Prostate gland (tissue), 2 donors: ENCODE results near the gene EPS8L3.

ENCODE experiments used
- CTCF ChIP-seq, 4 experiments: fragments of 200-600 bp in 2 of 4; fragments of 450-650 bp in 2 of 4; sonication (generic) in 2 of 4; IDR thresholded peaks; 1 replicate in 3 of 4; 2 replicates in 1 of 4; pipeline ENCODE4 v1.5.1; 2016 to 2019; ENCODE audit warnings: antibody characterized with exemption in 4 of 4, mild to moderate bottlenecking in 2 of 4, moderate library complexity in 2 of 4
- POLR2A ChIP-seq: fragments of 450-650 bp; IDR thresholded peaks from one replicate; pipeline ENCODE4 v1.6.1; 2016; ENCODE audit warnings: antibody characterized with exemption, mild to moderate bottlenecking
- POLR2AphosphoS5 ChIP-seq: sonication (generic); formaldehyde crosslinking; IDR thresholded peaks from one replicate; pipeline ENCODE4 v1.6.1; 2017; ENCODE audit warnings: antibody characterized with exemption

- TF ChIP-seq CTCF (IDR thresholded peaks at IDR 0.05) (no peak), POLR2AphosphoS5 (no peak), POLR2A (no peak)
Observed at GRCh38 chr1:109806733-109807400, 43.1 kb upstream of the EPS8L3 start.
